ENCODE measurements around the gene ABHD12B.

The ABHD12B gene

GRCh38 chr14:50936882-50937281, 65.0 kb downstream of the ABHD12B start:
- Histone ChIP-seq H3K79me2 (ENCODE audit: insufficient read depth, low read length) (no peaks in the 10 kb centered on the region), H4K20me1 (ENCODE audit: insufficient read depth, low read length) (no peaks in the 10 kb centered on the region), H3F3A (ENCODE audit: insufficient read depth, low read length) (no peaks in the 10 kb centered on the region), H2AFZ (ENCODE audit: low read length) (no peak overlapping the region), H3K4me2 (ENCODE audit: low read length) (no peak overlapping the region), H3K27ac (ENCODE audit: low read depth, low read length, poor library complexity, severe bottlenecking) (peak overlapping the region; percentile 62), H3K4me1 (ENCODE audit: insufficient read depth, low read length, severe bottlenecking) (peaks cover 23% of the 10 kb centered on the region), H3K4me3 (ENCODE audit: low read depth, low read length, poor library complexity, severe bottlenecking) (no peak overlapping the region), H3K9me2 (ENCODE audit: low read depth, low read length) (no peaks in the 10 kb centered on the region), H3K36me3 (ENCODE audit: insufficient read depth, low read length) (0 out of 2 replicates have a peak, but pooled peaks cover 3% of the 10 kb centered on the region), H3K9me3 (ENCODE audit: low read length) (no peaks in the 10 kb centered on the region), H3K27me3 (ENCODE audit: insufficient read depth, low read length) (no peaks in the 10 kb centered on the region), H3K9ac (ENCODE audit: low read length) (no peak overlapping the region)
- TF ChIP-seq CTCF (IDR thresholded peaks at IDR 0.05; ENCODE audit: low read length) = no peak
- no peak for TF ChIP-seq EZH2 (IDR thresholded peaks at IDR 0.05; ENCODE audit: borderline replicate concordance, low read length)

GRCh38 chr14:50937325-50937724, 65.5 kb downstream of the ABHD12B start:
- Histone ChIP-seq H3K4me3 (ENCODE audit: low read depth, low read length, poor library complexity, severe bottlenecking) (no peak overlapping the region), H3K9ac (ENCODE audit: low read length) (no peak overlapping the region), H3K36me3 (ENCODE audit: insufficient read depth, low read length) (0 out of 2 replicates have a peak, but pooled peaks cover 3% of the 10 kb centered on the region), H3K79me2 (ENCODE audit: insufficient read depth, low read length) (no peaks in the 10 kb centered on the region), H3K9me2 (ENCODE audit: low read depth, low read length) (no peaks in the 10 kb centered on the region), H3K4me1 (ENCODE audit: insufficient read depth, low read length, severe bottlenecking) (peaks cover 23% of the 10 kb centered on the region), H2AFZ (ENCODE audit: low read length) (no peak overlapping the region), H4K20me1 (ENCODE audit: insufficient read depth, low read length) (no peaks in the 10 kb centered on the region), H3F3A (ENCODE audit: insufficient read depth, low read length) (no peaks in the 10 kb centered on the region), H3K27ac (ENCODE audit: low read depth, low read length, poor library complexity, severe bottlenecking) (peak overlapping the region; percentile 62), H3K27me3 (ENCODE audit: insufficient read depth, low read length) (no peaks in the 10 kb centered on the region), H3K4me2 (ENCODE audit: low read length) (no peak overlapping the region), H3K9me3 (ENCODE audit: low read length) (no peaks in the 10 kb centered on the region)
- TF ChIP-seq CTCF (IDR thresholded peaks at IDR 0.05; ENCODE audit: low read length) (no peak), EZH2 (IDR thresholded peaks at IDR 0.05; ENCODE audit: borderline replicate concordance, low read length) (no peak)

- H3K9me2 ChIP-seq (ENCODE audit: low read depth, low read length) = no peaks in the 10 kb centered on the region
- peaks cover 23% of the 10 kb centered on the region for H3K4me1 ChIP-seq (ENCODE audit: insufficient read depth, low read length, severe bottlenecking)
- no peak for TF ChIP-seq EZH2 (IDR thresholded peaks at IDR 0.05; ENCODE audit: borderline replicate concordance, low read length)
- no peak for TF ChIP-seq CTCF (IDR thresholded peaks at IDR 0.05; ENCODE audit: low read length)
- H4K20me1 ChIP-seq (ENCODE audit: insufficient read depth, low read length) = no peaks in the 10 kb centered on the region
- no peak overlapping the region for H3K4me2 ChIP-seq (ENCODE audit: low read length)
- H3F3A ChIP-seq (ENCODE audit: insufficient read depth, low read length) = no peaks in the 10 kb centered on the region
- H3K27ac ChIP-seq (ENCODE audit: low read depth, low read length, poor library complexity, severe bottlenecking) = peak overlapping the region; percentile 62
- no peak overlapping the region for H2AFZ ChIP-seq (ENCODE audit: low read length)
- no peaks in the 10 kb centered on the region for H3K79me2 ChIP-seq (ENCODE audit: insufficient read depth, low read length)
- H3K27me3 ChIP-seq (ENCODE audit: insufficient read depth, low read length) = no peaks in the 10 kb centered on the region
- no peak overlapping the region for H3K4me3 ChIP-seq (ENCODE audit: low read depth, low read length, poor library complexity, severe bottlenecking)
- no peak overlapping the region for H3K9ac ChIP-seq (ENCODE audit: low read length)
- no peaks in the 10 kb centered on the region for H3K9me3 ChIP-seq (ENCODE audit: low read length)
- H3K36me3 ChIP-seq (ENCODE audit: insufficient read depth, low read length) = 0 out of 2 replicates have a peak, but pooled peaks cover 3% of the 10 kb centered on the region
Measured at GRCh38 chr14:50937800-50938199, 65.9 kb downstream of the ABHD12B start.
